Measurements from ENCODE around the gene WDR33. TPM values are rescaled to one million over a fixed set of nuclear protein-coding genes. Genes with fewer than 3 reads are reported as not detected.

WDR33 gene
- total and polyA plus RNA-seq, 2 of the 13 experiments (the other 11 are each of a cell fraction or from before 2014, with no cell fraction given), result 54.9 to 78.2 TPM

DNA sequence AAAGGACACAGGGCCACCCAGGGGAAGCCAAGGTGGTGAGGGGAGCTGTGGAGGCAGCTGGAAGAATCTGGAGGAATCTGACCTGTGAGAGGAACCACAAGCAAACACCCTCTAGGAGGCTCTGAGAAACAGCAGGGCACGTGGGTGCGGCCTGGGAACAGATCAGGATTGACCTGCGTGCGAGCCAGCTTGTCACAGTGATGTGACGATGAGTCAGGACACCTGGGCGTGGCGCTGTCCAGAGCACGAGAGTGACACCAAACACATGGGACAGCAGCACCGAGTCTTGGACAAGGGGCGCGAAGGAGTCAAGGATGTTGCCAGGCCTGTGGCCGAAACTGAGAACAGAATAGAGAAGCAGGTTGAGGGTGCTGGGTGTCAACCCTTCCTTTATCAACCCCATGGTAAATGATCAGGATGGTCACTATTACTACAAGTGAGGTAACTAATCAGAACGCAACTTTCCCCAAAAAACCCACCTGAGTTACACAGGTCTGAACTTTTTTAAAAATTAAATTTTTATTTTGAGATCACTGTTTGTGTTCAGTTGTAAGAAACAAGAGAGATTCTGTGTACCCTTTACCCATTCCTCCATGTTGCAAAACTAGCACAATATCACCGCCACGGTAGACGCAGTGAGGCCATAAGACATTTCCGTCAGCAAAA, 110.3 kb downstream of the WDR33 start (continued):
- TF ChIP-seq, protein P1, sequence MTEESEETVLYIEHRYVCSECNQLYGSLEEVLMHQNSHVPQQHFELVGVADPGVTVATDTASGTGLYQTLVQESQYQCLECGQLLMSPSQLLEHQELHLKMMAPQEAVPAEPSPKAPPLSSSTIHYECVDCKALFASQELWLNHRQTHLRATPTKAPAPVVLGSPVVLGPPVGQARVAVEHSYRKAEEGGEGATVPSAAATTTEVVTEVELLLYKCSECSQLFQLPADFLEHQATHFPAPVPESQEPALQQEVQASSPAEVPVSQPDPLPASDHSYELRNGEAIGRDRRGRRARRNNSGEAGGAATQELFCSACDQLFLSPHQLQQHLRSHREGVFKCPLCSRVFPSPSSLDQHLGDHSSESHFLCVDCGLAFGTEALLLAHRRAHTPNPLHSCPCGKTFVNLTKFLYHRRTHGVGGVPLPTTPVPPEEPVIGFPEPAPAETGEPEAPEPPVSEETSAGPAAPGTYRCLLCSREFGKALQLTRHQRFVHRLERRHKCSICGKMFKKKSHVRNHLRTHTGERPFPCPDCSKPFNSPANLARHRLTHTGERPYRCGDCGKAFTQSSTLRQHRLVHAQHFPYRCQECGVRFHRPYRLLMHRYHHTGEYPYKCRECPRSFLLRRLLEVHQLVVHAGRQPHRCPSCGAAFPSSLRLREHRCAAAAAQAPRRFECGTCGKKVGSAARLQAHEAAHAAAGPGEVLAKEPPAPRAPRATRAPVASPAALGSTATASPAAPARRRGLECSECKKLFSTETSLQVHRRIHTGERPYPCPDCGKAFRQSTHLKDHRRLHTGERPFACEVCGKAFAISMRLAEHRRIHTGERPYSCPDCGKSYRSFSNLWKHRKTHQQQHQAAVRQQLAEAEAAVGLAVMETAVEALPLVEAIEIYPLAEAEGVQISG (CRISPR knock-in tag; IDR thresholded peaks at IDR 0.05), result no peak
- no peak for TF ChIP-seq PHF20 (CRISPR knock-in tag; IDR thresholded peaks at IDR 0.05)
- 0 out of 2 replicates have a peak, but pooled peaks have one; percentile 43 for TF ChIP-seq MIER3 (CRISPR knock-in tag; IDR thresholded peaks at IDR 0.05; ENCODE audit: borderline replicate concordance)
- peak; percentile 79 for TF ChIP-seq BHLHE40 (IDR thresholded peaks at IDR 0.05; ENCODE audit: low read length)
- TF ChIP-seq, protein P2, sequence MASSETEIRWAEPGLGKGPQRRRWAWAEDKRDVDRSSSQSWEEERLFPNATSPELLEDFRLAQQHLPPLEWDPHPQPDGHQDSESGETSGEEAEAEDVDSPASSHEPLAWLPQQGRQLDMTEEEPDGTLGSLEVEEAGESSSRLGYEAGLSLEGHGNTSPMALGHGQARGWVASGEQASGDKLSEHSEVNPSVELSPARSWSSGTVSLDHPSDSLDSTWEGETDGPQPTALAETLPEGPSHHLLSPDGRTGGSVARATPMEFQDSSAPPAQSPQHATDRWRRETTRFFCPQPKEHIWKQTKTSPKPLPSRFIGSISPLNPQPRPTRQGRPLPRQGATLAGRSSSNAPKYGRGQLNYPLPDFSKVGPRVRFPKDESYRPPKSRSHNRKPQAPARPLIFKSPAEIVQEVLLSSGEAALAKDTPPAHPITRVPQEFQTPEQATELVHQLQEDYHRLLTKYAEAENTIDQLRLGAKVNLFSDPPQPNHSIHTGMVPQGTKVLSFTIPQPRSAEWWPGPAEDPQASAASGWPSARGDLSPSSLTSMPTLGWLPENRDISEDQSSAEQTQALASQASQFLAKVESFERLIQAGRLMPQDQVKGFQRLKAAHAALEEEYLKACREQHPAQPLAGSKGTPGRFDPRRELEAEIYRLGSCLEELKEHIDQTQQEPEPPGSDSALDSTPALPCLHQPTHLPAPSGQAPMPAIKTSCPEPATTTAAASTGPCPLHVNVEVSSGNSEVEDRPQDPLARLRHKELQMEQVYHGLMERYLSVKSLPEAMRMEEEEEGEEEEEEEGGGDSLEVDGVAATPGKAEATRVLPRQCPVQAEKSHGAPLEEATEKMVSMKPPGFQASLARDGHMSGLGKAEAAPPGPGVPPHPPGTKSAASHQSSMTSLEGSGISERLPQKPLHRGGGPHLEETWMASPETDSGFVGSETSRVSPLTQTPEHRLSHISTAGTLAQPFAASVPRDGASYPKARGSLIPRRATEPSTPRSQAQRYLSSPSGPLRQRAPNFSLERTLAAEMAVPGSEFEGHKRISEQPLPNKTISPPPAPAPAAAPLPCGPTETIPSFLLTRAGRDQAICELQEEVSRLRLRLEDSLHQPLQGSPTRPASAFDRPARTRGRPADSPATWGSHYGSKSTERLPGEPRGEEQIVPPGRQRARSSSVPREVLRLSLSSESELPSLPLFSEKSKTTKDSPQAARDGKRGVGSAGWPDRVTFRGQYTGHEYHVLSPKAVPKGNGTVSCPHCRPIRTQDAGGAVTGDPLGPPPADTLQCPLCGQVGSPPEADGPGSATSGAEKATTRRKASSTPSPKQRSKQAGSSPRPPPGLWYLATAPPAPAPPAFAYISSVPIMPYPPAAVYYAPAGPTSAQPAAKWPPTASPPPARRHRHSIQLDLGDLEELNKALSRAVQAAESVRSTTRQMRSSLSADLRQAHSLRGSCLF (CRISPR knock-in tag; IDR thresholded peaks at IDR 0.05; ENCODE audit: borderline replicate concordance), result no peak
- no peak for TF ChIP-seq PRPF4 (IDR thresholded peaks at IDR 0.05; ENCODE audit: low read depth, low read length, poor library complexity, severe bottlenecking)
- TF ChIP-seq, protein P3, sequence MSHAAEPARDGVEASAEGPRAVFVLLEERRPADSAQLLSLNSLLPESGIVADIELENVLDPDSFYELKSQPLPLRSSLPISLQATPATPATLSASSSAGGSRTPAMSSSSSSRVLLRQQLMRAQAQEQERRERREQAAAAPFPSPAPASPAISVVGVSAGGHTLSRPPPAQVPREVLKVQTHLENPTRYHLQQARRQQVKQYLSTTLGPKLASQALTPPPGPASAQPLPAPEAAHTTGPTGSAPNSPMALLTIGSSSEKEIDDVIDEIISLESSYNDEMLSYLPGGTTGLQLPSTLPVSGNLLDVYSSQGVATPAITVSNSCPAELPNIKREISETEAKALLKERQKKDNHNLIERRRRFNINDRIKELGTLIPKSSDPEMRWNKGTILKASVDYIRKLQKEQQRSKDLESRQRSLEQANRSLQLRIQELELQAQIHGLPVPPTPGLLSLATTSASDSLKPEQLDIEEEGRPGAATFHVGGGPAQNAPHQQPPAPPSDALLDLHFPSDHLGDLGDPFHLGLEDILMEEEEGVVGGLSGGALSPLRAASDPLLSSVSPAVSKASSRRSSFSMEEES (CRISPR knock-in tag; IDR thresholded peaks at IDR 0.05), result peak; percentile 72
- no peak; the same call in 1 of the 2 replicates for TF ChIP-seq ZNF543 (CRISPR knock-in tag; IDR thresholded peaks at IDR 0.05)
- no peak for TF ChIP-seq LCORL (IDR thresholded peaks at IDR 0.05)
- TF ChIP-seq LCORL (CRISPR knock-in tag; IDR thresholded peaks at IDR 0.05), result no peak
- 0 out of 2 replicates have a peak, but pooled peaks have one; percentile 35 for TF ChIP-seq ZNF136 (CRISPR knock-in tag; IDR thresholded peaks at IDR 0.05; ENCODE audit: low read depth)
- no peak for TF ChIP-seq IKZF4 (CRISPR knock-in tag; IDR thresholded peaks at IDR 0.05; ENCODE audit: borderline replicate concordance, low read depth, not compliant biosample characterization)
- TF ChIP-seq NFIB (CRISPR knock-in tag; IDR thresholded peaks at IDR 0.05; ENCODE audit: borderline replicate concordance), result no peak
- no peak; the same call in 1 of the 2 replicates for TF ChIP-seq KDM6A (CRISPR knock-in tag; IDR thresholded peaks at IDR 0.05; ENCODE audit: low read depth)
- TF ChIP-seq CCAR2 (optimal IDR thresholded peaks at IDR 0.05; ENCODE audit: low read depth, low read length), result no peak
- peak; percentile 24; the same call in 1 of the 2 replicates for TF ChIP-seq RFX5 (IDR thresholded peaks at IDR 0.05; ENCODE audit: low read depth, low read length)
- no peak; the same call in none of the 2 replicates for TF ChIP-seq FOXC1 (CRISPR knock-in tag; IDR thresholded peaks at IDR 0.05; ENCODE audit: borderline replicate concordance)
- TF ChIP-seq KLF11 (CRISPR knock-in tag; IDR thresholded peaks at IDR 0.05), result peak; percentile 66; the same call in 1 of the 2 replicates
- 0 out of 2 replicates have a peak, but pooled peaks have one; percentile 76 for TF ChIP-seq ERF (CRISPR knock-in tag; IDR thresholded peaks at IDR 0.05)
- no peak for TF ChIP-seq CENPX (CRISPR knock-in tag; IDR thresholded peaks at IDR 0.05)
- TF ChIP-seq ZNF776 (CRISPR knock-in tag; IDR thresholded peaks at IDR 0.05), result no peak
- no peak for TF ChIP-seq SPEN (CRISPR knock-in tag; IDR thresholded peaks at IDR 0.05; ENCODE audit: low read depth)
